Measurements from ENCODE around the gene CCDC197. TPM values are rescaled to one million over a fixed set of nuclear protein-coding genes. Genes with fewer than 3 reads are reported as not detected.

Gene CCDC197
- total and polyA plus RNA-seq, 9 of the 15 experiments (the other 6 are each of a cell fraction or from before 2014, with no cell fraction given): not detected

DNA sequence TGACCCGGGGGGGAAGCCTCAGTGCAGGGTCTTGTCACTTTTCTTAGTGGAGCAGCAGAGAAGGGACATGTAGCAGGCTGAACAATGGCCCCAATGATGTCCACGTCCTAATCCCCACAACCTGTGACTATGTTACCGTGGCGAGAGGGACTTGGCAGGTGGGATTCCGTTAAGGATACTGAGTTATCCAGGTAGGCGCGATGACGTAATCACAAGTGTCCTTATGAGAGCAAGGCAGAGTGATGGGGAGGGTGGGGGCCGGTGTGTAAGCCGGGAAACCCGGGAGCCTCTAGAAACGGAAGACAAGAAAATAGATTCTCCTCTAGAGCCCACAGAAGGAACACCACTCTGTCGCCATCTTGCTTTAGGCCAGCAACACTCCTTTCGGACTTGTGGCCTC is 33.5 kb downstream of the CCDC197 start:
- ChIA-PET CTCF (ENCODE audit: low intra/inter-chr PET ratio) (no interaction called here), POLR2A (interaction anchor here (0.6 kb wide), 1 partner anchor 115 kb away, joined by 3 read pairs; no protein-coding TSS in a partner anchor)
- Histone ChIP-seq H3K4me3 (no peak overlapping the region), H3K9ac (ENCODE audit: insufficient read depth in 1 of 2, low read depth in 2 of 2, low read length in 2 of 2) (no peak overlapping the region), H4K20me1 (replicated peaks; ENCODE audit: control insufficient read depth, insufficient read depth, low read length) (peaks cover 6% of the 10 kb centered on the region; the same call in 1 of the 2 replicates), H3K36me3 (ENCODE audit: control insufficient read depth, insufficient read depth, low read length) (no peaks in the 10 kb centered on the region), H3K9me3 (replicated peaks; ENCODE audit: control insufficient read depth, insufficient read depth, low read depth, low read length) (no peaks in the 10 kb centered on the region), H3K27me3 (ENCODE audit: control insufficient read depth in 2 of 2, insufficient read depth in 2 of 2, low read length in 2 of 2) (peaks cover 0 to 13% of the 10 kb centered on the region in 2 experiments; a peak in 1 of 5 replicates), H3K9me1 (ENCODE audit: control insufficient read depth, insufficient read depth, low read length) (no peaks in the 10 kb centered on the region), H2AFZ (ENCODE audit: low read depth, low read length) (no peak overlapping the region), H3K79me2 (ENCODE audit: control insufficient read depth, insufficient read depth, low read length) (no peaks in the 10 kb centered on the region), H3K4me2 (ENCODE audit: insufficient read depth, low read length) (no peak overlapping the region), H3K27ac (ENCODE audit: extremely low read depth, low read depth, low read length) (no peak overlapping the region), H3K4me1 (replicated peaks in 1 of 2; ENCODE audit: control insufficient read depth in 2 of 2, insufficient read depth in 2 of 2, low read length in 2 of 2) (peaks cover 0 to 7% of the 10 kb centered on the region in 2 experiments; a peak in 1 of 5 replicates)
- in situ Hi-C loops (cut with MboI): no loop called here
- no TSS peak for BruUV-seq (replicated peaks)
- WGBS (ENCODE audit: insufficient coverage, low coverage, missing lambda C conversion rate): 4% methylated on average over 10 of the region's 14 CpGs
- TF ChIP-seq, protein P1, sequence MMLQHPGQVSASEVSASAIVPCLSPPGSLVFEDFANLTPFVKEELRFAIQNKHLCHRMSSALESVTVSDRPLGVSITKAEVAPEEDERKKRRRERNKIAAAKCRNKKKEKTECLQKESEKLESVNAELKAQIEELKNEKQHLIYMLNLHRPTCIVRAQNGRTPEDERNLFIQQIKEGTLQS (IDR thresholded peaks at IDR 0.05): peak; percentile 61
- TF ChIP-seq, protein P1 (CRISPR knock-in tag; conservative IDR thresholded peaks at IDR 0.05): no peak
- TF ChIP-seq PHB (CRISPR knock-in tag; IDR thresholded peaks at IDR 0.05) (no peak), ATF7 (IDR thresholded peaks at IDR 0.05) (peak; percentile 28; the same call in 1 of the 2 replicates)
- DNase-seq (ENCODE audit: extremely low read depth in 1 of 4, low spot score in 3 of 4): no peak
- no peak for FAIRE-seq
- intact Hi-C loops (cut with micrococcal nuclease): no loop called here
- ATAC-seq: no peak
